Kidney (tissue), 14 donors: ENCODE measurements around the gene CADM3. TPM values are rescaled to one million over a fixed set of nuclear protein-coding genes. Genes with fewer than 3 reads are reported as not detected.

Source experiments
- DNase-seq, 5 donors: peaks; one replicate each; pipeline ENCODE4 v3.0.0-alpha.2; 2013 to 2020
- FAIRE-seq: peaks from 2 replicates; lab custom pipeline; 2012; peaks lifted over from hg19 to GRCh38; lab: Jason Lieb, UNC
- H3K27ac ChIP-seq, 2 donors: one replicate each; pipeline ENCODE4 v1.7.0; 2013; ENCODE audit warnings: low read depth in 2 of 2, low read length in 2 of 2, inconsistent platforms in 1 of 2
- H3K27me3 ChIP-seq: one replicate; pipeline ENCODE4 v1.7.1; 2013; ENCODE audit warnings: low read length, inconsistent platforms; ENCODE audit not compliant: control insufficient read depth, insufficient read depth
- H3K36me3 ChIP-seq, 3 donors: one replicate each; pipeline versions ENCODE4 v1.7.0 to v1.7.1; 2013; ENCODE audit warnings: low read length in 3 of 3, control low read depth in 1 of 3, inconsistent platforms in 1 of 3; ENCODE audit not compliant: insufficient read depth in 3 of 3, control insufficient read depth in 2 of 3
- H3K4me1 ChIP-seq, 3 donors: one replicate each; pipeline versions ENCODE4 v1.7.0 to v1.7.1; 2013; ENCODE audit warnings: low read length in 3 of 3, inconsistent platforms in 1 of 3, low read depth in 1 of 3; ENCODE audit not compliant: control insufficient read depth in 2 of 3, insufficient read depth in 2 of 3
- H3K4me3 ChIP-seq, 3 donors: one replicate each; pipeline versions ENCODE4 v1.7.0 to v1.8.1; 2013; ENCODE audit warnings: low read length in 3 of 3, control low read depth in 1 of 3, inconsistent platforms in 1 of 3
- H3K9ac ChIP-seq, 3 donors: one replicate each; pipeline versions ENCODE4 v1.7.0 to v1.7.1; 2013; ENCODE audit warnings: low read length in 3 of 3, control low read depth in 1 of 3, inconsistent platforms in 1 of 3
- H3K9me3 ChIP-seq, 3 donors: one replicate each; pipeline versions ENCODE4 v1.7.0 to v1.7.1; 2013; ENCODE audit warnings: low read length in 3 of 3, control low read depth in 1 of 3, inconsistent platforms in 1 of 3; ENCODE audit not compliant: control insufficient read depth in 2 of 3, insufficient read depth in 1 of 3
- CTCF ChIP-seq: IDR thresholded peaks from 3 replicates; pipeline ENCODE4 v1.5.1; 2012; ENCODE audit warnings: mild to moderate bottlenecking, moderate library complexity, borderline replicate concordance; ENCODE audit not compliant: insufficient read depth; ENCODE audit errors: extremely low read depth
- intact Hi-C: fragments of 100-400 bp; cut with DNase I; formaldehyde crosslinking; loops from one replicate; pipeline ENCODE4 v1.11.1; 2022
- polyA plus RNA-seq: library from polyadenylated mRNA; stranded (reverse); fragments of 350-450 nt; fragmentation: Illumina TruSeq; extraction: RNeasy Lipid Tissue Mini Kit (QIAGEN cat#74804); gene quantifications from one replicate; pipeline ENCODE4 v1.2.3, GENCODE V29; 2014; ENCODE audit warnings: low read depth, low replicate concordance; ENCODE audit not compliant: insufficient read depth
- total RNA-seq: library from RNA; stranded (reverse); fragmentation: NEBNext Ultra II Directional; extraction: Animal tissue kit (Norgen Biotek cat#: 25700); gene quantifications from one replicate; pipeline ENCODE4 v1.2.1, GENCODE V29; 2021
- donor health status: control.
- donor health status: control.
- donor health status: control.
- donor health status: control.
- donor health status: control.
- donor health status: DM: yes; HTN: yes; CAD: no.
- donor health status: Normal renal cell carcinoma (clear cell type).

Gene CADM3
- total and polyA plus RNA-seq, 2 donors from 2014 or later: 0.56 to 25.8 TPM

DNA sequence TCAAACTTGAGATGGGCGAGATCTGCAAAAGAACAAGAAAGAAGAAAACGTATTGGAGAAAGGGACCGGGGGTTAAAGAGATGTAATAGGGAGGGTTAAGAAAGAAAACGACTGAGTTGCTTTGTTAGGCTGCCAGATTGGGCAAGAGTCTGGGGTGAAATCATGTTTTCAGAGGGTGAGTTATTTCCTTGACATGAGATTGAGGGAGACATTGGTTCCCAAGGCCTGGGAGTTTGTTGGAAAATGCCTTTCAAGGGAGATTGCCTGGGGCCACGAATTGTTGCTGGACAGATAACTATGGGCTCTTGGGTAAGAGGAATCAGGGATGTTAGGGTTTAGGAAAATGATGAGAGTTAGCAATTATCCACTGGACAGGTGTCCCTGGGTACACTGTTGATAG, 776 bp upstream of the CADM3 start:
- Histone ChIP-seq H3K36me3 (no peaks in the 10 kb centered on the region), H3K27me3 (peaks cover 9% of the 10 kb centered on the region), H3K4me3 (no peak overlapping the region), H3K9ac (no peak overlapping the region), H3K9me3 (no peaks in the 10 kb centered on the region), H3K4me1 (no peaks in the 10 kb centered on the region), H3K27ac (no peak overlapping the region)
- no peak for DNase-seq
- FAIRE-seq: no peak
- intact Hi-C loops: no loop called here
- no peak for TF ChIP-seq CTCF

GRCh38 chr1:159171688-159172501, 480 bp downstream of the CADM3 start:
- no peaks in the 10 kb centered on the region for H3K36me3 ChIP-seq
- H3K4me3 ChIP-seq: no peak overlapping the region
- intact Hi-C loops: no loop called here
- no peak overlapping the region for H3K27ac ChIP-seq
- peak in 3 of 5 donors; percentile 11 to 68 (median 51) for DNase-seq
- no peak for FAIRE-seq
- peaks cover 9% of the 10 kb centered on the region for H3K27me3 ChIP-seq
- H3K4me1 ChIP-seq: no peaks in the 10 kb centered on the region
- H3K9ac ChIP-seq: no peak overlapping the region
- TF ChIP-seq CTCF: no peak
- no peaks in the 10 kb centered on the region for H3K9me3 ChIP-seq

DNA sequence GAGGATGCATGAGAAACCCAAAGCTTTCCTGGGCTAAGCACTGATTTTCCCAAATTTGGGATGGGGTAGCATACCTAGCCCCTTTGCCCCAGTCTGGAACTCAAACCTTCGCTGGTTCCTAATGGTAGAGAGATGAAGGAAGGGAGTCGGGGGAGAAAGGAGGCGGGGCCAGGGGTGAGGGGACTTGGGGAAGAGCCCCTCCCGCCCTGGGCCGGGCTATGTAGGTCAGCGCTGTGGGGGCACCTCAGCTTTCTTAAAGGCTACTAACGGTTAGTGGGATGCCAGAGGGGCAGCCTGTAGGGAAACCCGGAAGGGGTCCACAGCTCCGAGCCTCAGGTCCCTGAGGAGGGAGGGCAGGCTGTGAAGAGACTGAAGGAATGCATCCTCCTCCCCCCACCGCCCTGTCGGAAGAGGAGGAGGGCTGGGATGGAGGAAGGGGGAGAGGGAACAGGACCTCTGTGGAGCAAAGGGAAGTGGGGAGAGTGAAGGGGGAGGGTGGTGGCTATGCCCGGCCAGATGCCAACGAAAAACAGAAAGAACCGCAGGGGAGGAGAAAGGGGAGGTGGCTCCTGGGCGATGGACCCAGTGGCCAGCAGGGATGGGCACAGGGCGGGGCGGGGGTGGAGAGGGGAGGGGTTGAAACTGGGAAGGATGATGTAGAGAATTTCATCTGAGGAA, 1.3 kb downstream of the CADM3 start:
- Histone ChIP-seq H3K4me1 (no peaks in the 10 kb centered on the region), H3K4me3 (no peak overlapping the region), H3K9ac (no peak overlapping the region), H3K36me3 (no peaks in the 10 kb centered on the region), H3K9me3 (no peaks in the 10 kb centered on the region), H3K27me3 (peaks cover 9% of the 10 kb centered on the region), H3K27ac (no peak overlapping the region)
- intact Hi-C loops: no loop called here
- no peak for TF ChIP-seq CTCF
- FAIRE-seq (no peak), DNase-seq (peak in 1 of 5 donors; percentile 60)
